Astrocyte (in vitro differentiated cells and primary cell): ENCODE measurements around the gene ZBTB8A.

Experiments used
- EZH2 ChIP-seq: IDR thresholded peaks from 2 replicates; pipeline ENCODE4 v1.6.1; 2012; ENCODE audit warnings: mild to moderate bottlenecking, low read length, inconsistent platforms; ENCODE audit not compliant: insufficient read depth
- TF ChIP-seq, protein P1 (sequence below): IDR thresholded peaks from 2 replicates; pipeline ENCODE4 v1.5.1; 2011; ENCODE audit warnings: low read depth, mild to moderate bottlenecking, inconsistent platforms, low read length, moderate library complexity; ENCODE audit not compliant: insufficient read depth

DNA sequence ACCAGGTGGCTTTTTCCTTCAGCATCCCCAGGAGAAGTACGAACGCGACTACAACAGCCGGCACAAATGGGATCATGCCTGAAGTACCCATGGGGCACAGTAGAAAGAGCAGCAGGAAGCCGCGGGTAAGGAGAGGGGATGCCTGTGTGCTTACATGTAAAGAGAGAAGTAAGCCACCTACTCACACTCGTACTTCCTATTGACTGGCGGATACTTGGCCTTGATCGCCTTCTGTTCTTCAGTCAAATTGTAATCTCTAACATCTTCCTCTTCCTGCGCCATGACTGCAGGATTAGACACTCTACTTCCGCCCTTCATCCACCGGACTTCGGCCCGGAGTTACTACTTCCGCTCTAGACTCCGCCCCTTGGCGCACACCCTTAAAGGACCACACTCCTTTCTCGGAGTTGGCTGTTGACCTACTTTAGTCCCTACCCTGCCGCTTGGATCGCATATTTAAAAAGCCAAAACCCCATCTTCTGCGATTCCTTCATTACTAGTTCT, 111.1 kb downstream of the ZBTB8A start, which contains the start of gene ZBTB8OS:
- TF ChIP-seq, protein P1, sequence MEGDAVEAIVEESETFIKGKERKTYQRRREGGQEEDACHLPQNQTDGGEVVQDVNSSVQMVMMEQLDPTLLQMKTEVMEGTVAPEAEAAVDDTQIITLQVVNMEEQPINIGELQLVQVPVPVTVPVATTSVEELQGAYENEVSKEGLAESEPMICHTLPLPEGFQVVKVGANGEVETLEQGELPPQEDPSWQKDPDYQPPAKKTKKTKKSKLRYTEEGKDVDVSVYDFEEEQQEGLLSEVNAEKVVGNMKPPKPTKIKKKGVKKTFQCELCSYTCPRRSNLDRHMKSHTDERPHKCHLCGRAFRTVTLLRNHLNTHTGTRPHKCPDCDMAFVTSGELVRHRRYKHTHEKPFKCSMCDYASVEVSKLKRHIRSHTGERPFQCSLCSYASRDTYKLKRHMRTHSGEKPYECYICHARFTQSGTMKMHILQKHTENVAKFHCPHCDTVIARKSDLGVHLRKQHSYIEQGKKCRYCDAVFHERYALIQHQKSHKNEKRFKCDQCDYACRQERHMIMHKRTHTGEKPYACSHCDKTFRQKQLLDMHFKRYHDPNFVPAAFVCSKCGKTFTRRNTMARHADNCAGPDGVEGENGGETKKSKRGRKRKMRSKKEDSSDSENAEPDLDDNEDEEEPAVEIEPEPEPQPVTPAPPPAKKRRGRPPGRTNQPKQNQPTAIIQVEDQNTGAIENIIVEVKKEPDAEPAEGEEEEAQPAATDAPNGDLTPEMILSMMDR, result no peak
- TF ChIP-seq EZH2, result no peak
